ENCODE data around the gene MT2A.
A peak's percentile ranks its signal among the peaks of the same experiment; 100 is the strongest.

The MT2A gene

DNA sequence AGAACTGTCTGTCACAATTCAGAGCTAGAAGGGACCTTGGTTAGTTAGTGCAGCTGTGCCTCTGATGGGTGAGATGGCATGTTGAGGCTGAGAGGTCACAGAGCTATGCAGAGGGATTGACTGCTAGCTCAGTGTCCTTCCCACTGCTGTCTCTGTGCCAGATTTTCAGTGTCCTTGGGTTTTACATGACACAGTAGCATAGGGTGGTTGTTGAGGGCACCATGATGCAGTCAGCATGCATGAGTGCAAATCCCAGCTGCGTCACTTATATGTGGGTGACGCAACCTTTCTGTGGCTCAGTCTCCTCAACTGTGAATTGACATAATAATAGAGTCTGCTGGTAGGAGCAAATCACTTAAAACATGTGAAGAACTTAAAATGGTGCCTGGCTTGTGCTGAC lies 32.8 kb downstream of the MT2A start:
- DNase-seq = peak; percentile 45

DNA sequence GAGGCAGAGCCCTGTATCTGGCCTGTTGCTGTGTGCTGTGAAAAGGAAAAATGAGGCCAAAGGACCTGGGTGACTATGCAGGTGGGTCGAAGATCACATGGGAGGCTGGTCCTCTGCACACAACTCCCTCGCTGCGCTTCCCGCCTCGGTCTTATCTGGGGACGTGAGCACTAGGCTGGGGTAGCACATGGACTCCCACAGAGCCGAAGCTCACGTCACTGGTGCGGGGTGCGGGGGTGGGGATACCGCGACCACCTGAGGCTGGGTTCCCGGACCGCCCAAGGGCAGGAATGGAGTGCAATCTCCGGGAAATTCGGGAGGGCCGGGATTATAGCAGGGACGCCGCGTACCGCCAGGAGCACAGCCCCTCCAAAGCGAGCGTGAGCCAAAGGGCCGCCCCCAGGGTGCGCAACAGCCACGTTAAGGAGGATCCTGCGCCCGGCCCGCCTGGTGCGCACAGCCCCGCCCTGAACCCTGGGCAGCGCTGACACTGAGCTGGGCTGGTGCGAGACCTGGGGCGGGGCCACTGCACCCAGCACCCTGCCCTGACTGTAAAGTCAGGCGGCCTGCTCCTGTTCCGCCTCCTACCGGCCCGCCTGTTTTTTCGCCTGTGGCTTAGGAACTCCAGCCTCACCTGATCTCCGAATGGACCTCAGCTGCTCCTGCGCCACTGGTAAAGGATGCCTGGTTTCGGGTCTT lies 34.8 kb downstream of the MT2A start:
- DNase-seq = peak; percentile 84

DNA sequence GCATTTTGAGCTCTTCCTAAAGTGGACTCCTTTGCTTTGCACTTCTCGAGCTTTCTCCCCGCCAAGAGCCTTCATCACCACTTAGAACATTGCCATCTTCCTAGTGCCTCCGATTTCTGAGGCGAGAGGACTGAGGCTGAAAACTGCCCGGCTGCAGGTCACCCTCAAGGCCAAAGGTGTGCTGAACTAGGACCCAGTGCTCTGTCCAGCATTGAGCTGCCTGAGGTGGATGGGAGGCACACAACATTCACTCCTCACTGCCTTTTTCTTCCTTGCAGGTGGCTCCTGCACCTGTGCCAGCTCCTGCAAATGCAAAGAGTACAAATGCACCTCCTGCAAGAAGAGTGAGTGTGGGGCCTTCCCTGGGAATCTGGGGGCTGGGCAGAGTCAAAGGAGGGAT lies 35.4 kb downstream of the MT2A start:
- no peak for DNase-seq

DNA sequence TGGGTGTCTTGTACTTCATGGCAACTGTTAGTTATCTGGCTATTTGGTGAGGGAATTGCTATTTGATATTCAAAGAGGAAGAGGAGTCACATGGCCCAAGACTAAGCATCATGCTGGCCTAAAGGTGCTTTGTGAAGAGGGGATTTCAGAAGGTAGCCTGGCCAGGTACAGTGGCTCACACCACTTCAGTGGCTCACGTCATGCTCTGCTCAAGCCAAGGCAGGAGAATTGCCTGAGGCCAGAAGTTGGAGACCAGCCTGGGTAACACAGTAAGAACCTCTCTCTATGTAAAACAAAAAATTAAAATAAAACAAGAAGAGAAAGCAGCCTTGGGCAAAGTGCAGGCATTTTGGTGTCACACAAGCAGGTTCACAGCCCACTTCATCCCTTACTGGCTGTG lies 36.9 kb downstream of the MT2A start:
- no peak for DNase-seq

DNA sequence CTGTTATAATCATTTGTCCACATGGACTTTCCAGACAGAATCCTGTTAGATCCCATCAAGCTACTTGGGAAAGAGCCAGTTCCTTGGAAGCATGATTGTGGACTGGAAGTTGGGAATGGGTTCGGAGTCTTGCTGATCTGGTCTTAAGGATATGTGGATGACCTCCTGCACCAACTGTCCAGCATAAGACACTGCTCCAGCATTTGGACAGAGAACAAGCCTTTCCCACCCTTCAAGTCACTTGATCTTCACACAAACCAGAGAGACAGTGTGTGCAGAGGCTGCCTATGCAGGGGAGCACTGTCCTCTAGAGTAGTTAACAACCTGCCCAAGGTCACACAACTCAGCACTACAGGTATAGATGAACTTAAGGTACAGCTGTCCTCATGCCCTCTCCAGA lies 37.5 kb downstream of the MT2A start:
- no peak for DNase-seq

DNA sequence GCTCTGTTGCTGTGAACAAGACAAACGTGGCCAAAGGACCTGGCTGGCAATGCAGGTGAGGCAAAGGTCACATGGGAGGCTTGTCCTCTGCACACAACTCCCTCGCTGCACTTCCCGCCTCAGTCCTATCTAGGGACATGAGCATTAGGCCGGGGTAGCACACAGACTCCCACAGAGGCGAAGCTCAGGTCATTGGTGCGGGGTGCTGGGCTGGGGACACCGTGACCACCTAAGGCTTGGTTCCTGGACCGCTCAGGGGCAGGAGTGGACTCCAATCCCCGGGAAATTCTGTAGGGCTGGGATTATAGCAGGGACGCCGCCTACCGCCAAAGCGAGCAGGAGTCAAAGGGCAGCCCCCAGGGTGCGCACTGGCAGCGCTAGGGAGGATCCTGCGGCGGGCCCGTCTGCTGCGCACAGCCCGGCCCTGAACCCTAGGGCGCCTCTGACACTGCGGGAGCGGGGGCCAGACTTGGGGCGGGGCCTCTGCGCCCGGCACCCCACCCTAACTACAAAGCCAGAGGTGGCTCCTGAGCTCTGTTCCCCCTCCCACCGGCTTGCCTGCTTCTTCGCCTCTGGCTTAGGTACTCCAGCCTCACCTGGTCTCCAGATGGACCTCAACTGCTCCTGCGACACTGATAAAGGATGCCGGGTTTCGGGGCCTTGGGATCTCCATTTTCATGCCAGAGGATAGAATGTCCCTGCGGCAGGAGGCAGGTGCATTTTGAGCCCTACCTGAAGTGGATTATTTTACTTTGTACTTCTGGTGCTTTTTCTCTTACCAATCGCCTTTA lies 39.5 kb downstream of the MT2A start:
- DNase-seq = no peak

DNA sequence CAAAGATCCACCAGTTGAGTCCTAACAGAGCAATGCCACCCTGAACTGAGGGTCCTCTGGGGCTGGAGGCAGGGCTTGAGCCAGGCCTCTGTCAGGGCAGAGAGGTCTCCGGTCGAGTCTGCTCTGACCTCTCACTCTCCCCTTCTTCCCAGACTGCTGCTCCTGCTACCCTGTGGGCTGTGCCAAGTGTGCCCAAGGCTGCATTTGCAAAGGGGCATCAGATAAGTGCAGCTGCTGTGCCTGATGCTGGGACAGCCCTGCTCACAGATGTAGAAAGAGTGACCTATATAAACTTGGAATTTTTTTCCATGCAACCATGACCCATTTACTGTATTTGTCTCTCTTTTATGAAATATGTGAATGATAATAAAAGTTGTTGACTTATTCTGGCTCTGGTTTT lies 40.9 kb downstream of the MT2A start:
- DNase-seq = no peak

DNA sequence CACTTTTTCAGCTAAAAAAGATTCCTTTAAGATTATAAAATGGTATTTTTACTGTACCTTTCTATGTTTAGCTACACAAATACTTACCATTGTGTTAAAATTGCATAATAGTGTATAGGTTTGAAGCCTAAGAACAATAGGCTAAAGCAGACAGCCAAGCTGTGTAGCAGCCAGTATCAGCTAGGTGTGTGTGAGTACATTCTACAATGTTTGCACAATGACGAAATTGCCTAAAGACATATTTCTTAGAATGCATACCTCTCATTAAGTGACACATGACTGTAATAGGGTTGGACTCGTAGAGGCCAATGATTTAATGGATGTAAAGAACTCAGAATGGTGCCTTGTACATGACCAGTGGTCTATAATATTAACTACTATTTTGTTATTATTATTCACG lies 41.4 kb downstream of the MT2A start:
- no peak for DNase-seq

DNA sequence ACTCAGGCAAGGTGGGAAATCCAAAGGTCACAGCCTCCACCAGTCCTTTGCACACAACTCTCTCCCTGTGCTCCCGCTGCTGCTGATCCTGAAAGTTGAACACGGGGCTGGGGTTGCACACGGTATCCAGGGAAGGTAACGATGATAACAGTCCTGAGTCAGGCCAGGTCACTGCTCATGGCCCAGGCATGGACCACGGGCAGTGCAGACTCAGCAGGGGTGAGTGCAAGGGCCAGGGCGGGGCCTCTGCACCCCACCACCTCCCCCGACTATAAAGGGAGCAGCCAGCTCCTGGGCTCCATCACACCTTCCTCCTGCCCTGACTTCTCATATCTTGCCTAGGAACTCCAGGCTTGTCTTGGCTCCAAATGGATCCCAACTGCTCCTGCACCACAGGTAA lies 43.2 kb downstream of the MT2A start, which contains the start of gene MT1B:
Gene MT1B, plus strand, starts transcription at position 301 of the 400 bp plus-strand sequence. Its CDS starts 68 bp downstream, at position 369.
- no peak for DNase-seq

DNA sequence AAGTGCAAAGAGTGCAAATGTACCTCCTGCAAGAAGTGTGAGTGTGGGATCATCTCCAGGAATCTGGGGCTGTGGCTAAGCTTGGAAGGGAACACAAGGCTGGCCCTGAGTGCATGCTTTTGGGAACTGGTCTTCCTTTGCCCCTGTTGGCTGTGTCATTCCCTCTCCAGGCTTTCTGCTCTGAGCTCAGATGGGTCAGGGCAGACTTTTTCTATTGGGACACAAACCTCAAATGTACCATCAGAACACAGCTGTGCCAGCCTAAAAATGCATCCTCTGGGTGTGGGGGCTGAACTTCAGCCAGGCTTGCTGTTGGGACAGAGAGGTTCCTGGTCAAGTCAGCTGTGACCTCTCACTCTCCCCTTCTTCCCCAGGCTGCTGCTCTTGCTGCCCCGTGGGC lies 44.2 kb downstream of the MT2A start:
- DNase-seq = no peak

DNA sequence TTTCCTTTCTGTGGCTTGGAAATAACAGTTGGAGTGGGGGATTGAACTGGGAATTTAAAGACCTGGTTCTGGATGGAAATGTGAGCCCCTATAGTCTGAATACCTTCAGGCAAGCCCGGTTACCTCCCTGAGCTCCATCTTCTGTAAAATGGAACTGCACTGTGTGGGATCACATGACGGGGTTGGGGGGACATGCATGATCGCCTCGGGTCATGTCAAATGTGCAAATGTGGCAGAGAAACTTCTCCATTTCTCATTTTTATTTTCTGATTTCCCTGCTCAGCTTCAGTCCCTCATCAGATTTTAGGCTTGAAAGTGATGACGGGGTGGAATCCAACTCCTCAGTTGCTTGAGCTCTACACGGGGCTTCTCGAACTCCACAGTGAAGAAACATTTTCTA lies 44.8 kb downstream of the MT2A start:
- DNase-seq = no peak

DNA sequence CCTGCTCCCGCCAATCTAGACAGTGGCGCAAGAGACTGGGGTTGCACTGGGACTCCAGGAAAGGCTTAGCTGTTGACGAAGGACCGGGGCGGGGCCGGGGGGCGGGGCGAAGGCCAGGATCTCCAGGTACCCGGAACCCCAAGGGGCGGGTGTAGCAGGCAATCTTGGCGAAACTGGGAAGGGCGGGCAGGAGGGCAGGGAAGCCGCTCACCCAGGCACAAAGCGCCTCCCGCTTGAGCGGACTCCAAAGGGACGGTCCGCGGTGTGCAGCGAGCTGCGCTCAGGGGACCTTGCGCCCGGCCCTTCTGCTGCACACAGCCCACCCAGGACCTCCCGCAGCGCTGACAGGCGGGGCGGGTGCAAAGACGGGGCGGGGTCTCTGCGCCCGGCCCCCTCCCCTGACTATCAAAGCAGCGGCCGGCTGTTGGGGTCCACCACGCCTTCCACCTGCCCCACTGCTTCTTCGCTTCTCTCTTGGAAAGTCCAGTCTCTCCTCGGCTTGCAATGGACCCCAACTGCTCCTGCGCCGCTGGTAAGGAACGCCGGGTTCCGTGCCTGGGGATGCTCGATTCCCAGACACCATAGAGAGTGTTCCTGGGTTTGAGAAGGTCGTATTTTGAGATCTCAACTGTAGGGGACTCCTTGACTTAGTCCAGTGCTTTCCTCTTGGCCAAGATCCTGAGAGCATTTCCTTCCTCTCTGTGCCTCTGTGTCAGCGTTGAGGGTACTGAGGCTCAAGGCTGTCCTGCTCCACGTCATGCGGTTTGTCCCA lies 49.4 kb downstream of the MT2A start, which contains the start of gene MT1F:
Gene MT1F, plus strand, starts transcription at position 405 of the 772 bp plus-strand sequence. Its CDS starts 100 bp downstream, at position 505.
- DNase-seq = peak; percentile 84

DNA sequence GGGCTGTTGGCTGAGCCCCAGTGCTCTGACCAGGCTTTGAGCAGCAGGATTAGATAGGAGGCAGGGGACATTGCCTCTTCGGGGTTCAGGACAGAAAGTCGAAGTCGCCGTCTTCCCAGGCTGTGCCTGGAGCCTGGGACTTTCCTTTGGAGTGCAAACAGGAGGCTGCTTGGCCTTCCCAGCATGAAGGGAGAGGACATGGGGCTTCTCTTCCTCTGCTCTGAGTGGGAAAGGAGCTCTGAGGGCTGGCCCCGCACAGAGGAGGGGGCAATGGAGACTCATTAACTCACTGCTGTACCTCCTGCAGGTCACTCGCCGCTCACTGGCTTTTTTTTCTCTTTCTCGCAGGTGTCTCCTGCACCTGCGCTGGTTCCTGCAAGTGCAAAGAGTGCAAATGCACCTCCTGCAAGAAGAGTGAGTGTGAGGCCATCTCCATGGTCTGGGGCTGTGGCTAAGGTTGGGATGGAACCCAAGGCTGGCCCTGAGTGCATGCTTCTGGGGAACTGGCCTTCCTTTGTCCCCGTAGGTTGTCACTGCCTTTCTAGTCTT lies 50.0 kb downstream of the MT2A start:
- DNase-seq = no peak

Data from inflammatory macrophage treated with lipopolysaccharide for 4 hours (primary cell).